ENCODE data around the gene DAG1. TPM values are rescaled to one million over a fixed set of nuclear protein-coding genes. Genes with fewer than 3 reads are reported as not detected.

DAG1 gene
- total and polyA plus RNA-seq, 2 experiments from 2014 or later, result 29.9 to 152 TPM

GRCh38 chr3:49552087-49552486 lies 82.0 kb downstream of the DAG1 start:
- no peak overlapping the region; the same call in 2 of the 3 replicates for H3K4me3 Mint-ChIP-seq

More at GRCh38 chr3:49552087-49552486, 82.0 kb downstream of the DAG1 start:
- Histone ChIP-seq H3K27me3 (ENCODE audit: insufficient read depth) (peaks cover 13% of the 10 kb centered on the region), H3K4me1 (ENCODE audit: insufficient read depth) (peaks cover 16% of the 10 kb centered on the region), H3K27ac (ENCODE audit: low read depth) (no peak overlapping the region), H3K79me2 (replicated peaks; ENCODE audit: insufficient read depth) (no peaks in the 10 kb centered on the region), H3F3A (replicated peaks; ENCODE audit: low read depth) (peaks cover 16% of the 10 kb centered on the region; the same call in 1 of the 2 replicates), H3K4me3 (no peak overlapping the region), H3K36me3 (ENCODE audit: insufficient read depth) (no peaks in the 10 kb centered on the region), H3K9me2 (ENCODE audit: insufficient read depth) (no peaks in the 10 kb centered on the region), H4K20me1 (replicated peaks; ENCODE audit: insufficient read depth) (no peaks in the 10 kb centered on the region), H3K4me2 (no peak overlapping the region), H2AFZ (no peak overlapping the region)
- Mint-ChIP-seq H3K9me3 (no peaks in the 10 kb centered on the region), H3K36me3 (ENCODE audit: low read depth) (no peaks in the 10 kb centered on the region; the same call in 2 of the 3 replicates), H3K4me1 (peaks cover 22% of the 10 kb centered on the region; the same call in 2 of the 3 replicates), H3K27me3 (ENCODE audit: insufficient read depth, low read depth, poor library complexity) (peaks cover 19% of the 10 kb centered on the region), H3K27ac (no peak overlapping the region)
- DNase-seq (ENCODE audit: low spot score), result no peak
- no peak for TF ChIP-seq ZNF462 (CRISPR knock-in tag; IDR thresholded peaks at IDR 0.05)
- no peak for TF ChIP-seq STAT1 (IDR thresholded peaks at IDR 0.05; ENCODE audit: unreplicated experiment)
- TF ChIP-seq CREB1 (CRISPR knock-in tag; IDR thresholded peaks at IDR 0.05; ENCODE audit: low read depth), result no peak
- TF ChIP-seq POLR2AphosphoS5 (IDR thresholded peaks at IDR 0.05; ENCODE audit: low read depth), result no peak
- no peak for TF ChIP-seq NANOG (IDR thresholded peaks at IDR 0.05; ENCODE audit: borderline replicate concordance)
- TF ChIP-seq JUNB (IDR thresholded peaks at IDR 0.05; ENCODE audit: unreplicated experiment), result no peak
- no peak for TF ChIP-seq ETS1 (IDR thresholded peaks at IDR 0.05)
- TF ChIP-seq REST (IDR thresholded peaks at IDR 0.05; ENCODE audit: unreplicated experiment), result no peak
- TF ChIP-seq EZH2phosphoT487 (IDR thresholded peaks at IDR 0.05; ENCODE audit: unreplicated experiment), result no peak
- no peak for TF ChIP-seq ZNF331 (CRISPR knock-in tag; IDR thresholded peaks at IDR 0.05; ENCODE audit: low read depth)
- TF ChIP-seq EZH2 (IDR thresholded peaks at IDR 0.05; ENCODE audit: low read depth, unreplicated experiment), result no peak
- no peak for TF ChIP-seq CTCF (conservative IDR thresholded peaks at IDR 0.05; ENCODE audit: low read depth in 2 of 2)
- no peak for TF ChIP-seq ZNF114 (CRISPR knock-in tag; IDR thresholded peaks at IDR 0.05)
- no peak for ATAC-seq
